Panc1 (cell line): ENCODE data around the gene SLX9. TPM values are rescaled to one million over a fixed set of nuclear protein-coding genes. Genes with fewer than 3 reads are reported as not detected.

ENCODE experiments used
- ATAC-seq: fragments of 200-7000 bp; cut with Tn5 transposase; 2 replicates; pipeline ENCODE4 v1.9.1; 2020; ENCODE audit warnings: mild to moderate bottlenecking, moderate library complexity
- BruUV-seq: library from RNA; stranded (reverse); fragments of 400-500 nt; replicated peaks from 2 replicates; lab custom pipeline; 2021; lab: Mats Ljungman, UMichigan
- CTCF ChIA-PET: fragments of 300-600 bp; sonication (Branson Sonifier 250); formaldehyde crosslinking; loops from one replicate; lab custom pipeline; 2022; ENCODE audit warnings: antibody characterized with exemption; lab: Charles Lee
- POLR2A ChIA-PET: fragments of 300-600 bp; sonication (Branson Sonifier 250); formaldehyde crosslinking; loops from one replicate; lab custom pipeline; 2022; ENCODE audit warnings: antibody characterized with exemption; lab: Charles Lee
- DNase-seq: peaks from one replicate; pipeline ENCODE4 v3.0.0-alpha.2; 2010; ENCODE audit warnings: low read depth, low spot score
- H3K27ac ChIP-seq: 2 replicates; pipeline ENCODE4 v1.5.1; 2011; ENCODE audit warnings: mild to moderate bottlenecking, low read length, inconsistent platforms
- H3K27me3 ChIP-seq: fragments of 200-500 bp; sonication (Bioruptor generic); 2 replicates; pipeline ENCODE4 v1.6.0; 2014; ENCODE audit warnings: low read length, inconsistent platforms; ENCODE audit not compliant: control insufficient read depth, insufficient read depth
- H3K36me3 ChIP-seq: fragments of 200-500 bp; sonication (Bioruptor generic); 2 replicates; pipeline ENCODE4 v1.5.1; 2014; ENCODE audit warnings: inconsistent platforms, mild to moderate bottlenecking, low read length, moderate library complexity; ENCODE audit not compliant: control insufficient read depth, insufficient read depth
- H3K4me1 ChIP-seq: 2 replicates; pipeline ENCODE4 v1.5.1; 2011; ENCODE audit warnings: inconsistent platforms, mild to moderate bottlenecking, low read length, moderate library complexity; ENCODE audit not compliant: control insufficient read depth, insufficient read depth
- H3K4me3 ChIP-seq, 2 experiments: 2 replicates each; pipeline ENCODE4 v1.5.1; 2011 to 2012; ENCODE audit warnings: low read depth in 2 of 2, low read length in 2 of 2, mild to moderate bottlenecking in 2 of 2, inconsistent platforms in 1 of 2, moderate library complexity in 1 of 2
- H3K9me3 ChIP-seq: fragments of 200-500 bp; sonication (Bioruptor generic); 2 replicates; pipeline ENCODE4 v1.5.1; 2014; ENCODE audit warnings: low read depth, mild to moderate bottlenecking, inconsistent platforms, low read length, moderate library complexity; ENCODE audit not compliant: control insufficient read depth, insufficient read depth
- POLR2AphosphoS5 ChIP-seq: IDR thresholded peaks from 2 replicates; pipeline ENCODE4 v1.6.1; 2012; ENCODE audit warnings: mild to moderate bottlenecking, low read depth, low read length, moderate library complexity
- REST ChIP-seq, 2 experiments: IDR thresholded peaks; 2 replicates each; pipeline ENCODE4 v1.6.1; 2011 to 2012; ENCODE audit warnings: low read depth in 2 of 2, control low read depth in 1 of 2, low read length in 1 of 2, mild to moderate bottlenecking in 1 of 2, moderate library complexity in 1 of 2; ENCODE audit not compliant: insufficient read depth in 1 of 2
- SIN3A ChIP-seq: IDR thresholded peaks from 2 replicates; pipeline ENCODE4 v1.6.1; 2012; ENCODE audit warnings: low read depth, mild to moderate bottlenecking, low read length, moderate library complexity, borderline replicate concordance; ENCODE audit not compliant: insufficient read depth
- TCF7L2 ChIP-seq: IDR thresholded peaks from 2 replicates; pipeline ENCODE4 v1.6.1; 2011; ENCODE audit warnings: mild to moderate bottlenecking, low read depth, low read length, inconsistent platforms
- in situ Hi-C: cut with HindIII; loops from 2 replicates; pipeline ENCODE4 v1.10.0; 2016; ENCODE audit warnings: low sequenced_read_pairs, low pct_unique_long_range_greater_than_20kb
- intact Hi-C: fragments of 100-400 bp; cut with micrococcal nuclease; formaldehyde crosslinking; loops from one replicate; pipeline ENCODE4 v1.10.0; 2022; ENCODE audit not compliant: unreplicated experiment
- total RNA-seq: library from RNA; stranded (reverse); gene quantifications from one replicate; pipeline ENCODE4 v1.2.1, GENCODE V29; 2021; ENCODE audit not compliant: unreplicated experiment

The SLX9 gene
- total RNA-seq, 1 experiment from 2014 or later = 50.9 TPM

DNA sequence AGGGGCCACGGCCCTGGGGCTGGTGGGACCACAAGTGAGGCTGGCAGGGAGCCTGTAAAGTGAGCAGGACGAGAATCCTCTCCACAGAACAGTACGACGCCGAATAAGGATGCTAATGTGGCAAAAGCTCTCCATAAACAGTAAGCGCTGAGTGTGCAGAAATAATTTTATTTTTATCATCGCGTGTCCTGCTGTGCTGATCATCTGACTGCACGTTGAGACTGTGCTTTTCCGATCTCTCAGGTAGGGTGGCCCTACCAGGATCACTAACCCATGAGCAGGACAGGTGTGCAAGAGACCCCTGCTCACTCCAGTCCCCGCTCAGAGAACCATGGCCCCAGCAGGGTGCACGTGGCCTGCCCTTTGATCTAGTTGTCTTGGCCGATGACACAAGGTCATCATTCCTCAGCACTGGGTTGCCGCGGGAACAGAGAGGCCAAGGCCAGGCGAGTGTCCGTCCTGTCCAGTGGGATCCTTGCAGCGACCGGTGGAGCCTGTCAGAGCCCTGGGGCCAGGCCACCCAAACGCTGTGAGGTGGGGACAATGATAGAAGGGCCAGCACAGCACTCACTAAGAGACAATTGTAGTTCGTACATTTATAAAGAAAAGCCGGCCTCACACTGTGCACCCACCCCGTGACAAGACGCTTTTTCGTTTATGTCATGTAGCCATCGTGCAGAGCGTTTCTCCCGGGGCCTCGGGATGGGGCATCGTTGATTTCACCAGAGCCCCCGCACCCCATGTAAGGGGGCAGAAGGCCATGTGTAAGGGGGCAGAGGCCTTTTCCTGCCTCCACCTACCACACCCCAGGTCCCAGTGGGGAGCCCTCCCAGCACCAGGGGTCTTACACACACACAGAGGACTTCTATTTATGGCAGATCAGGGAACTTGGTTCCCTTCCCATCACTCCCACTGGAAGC, 81.9 kb downstream of the SLX9 start:
- intact Hi-C loops = no loop called here
- no peaks in the 10 kb centered on the region for H3K9me3 ChIP-seq
- CTCF ChIA-PET = no interaction called here

DNA sequence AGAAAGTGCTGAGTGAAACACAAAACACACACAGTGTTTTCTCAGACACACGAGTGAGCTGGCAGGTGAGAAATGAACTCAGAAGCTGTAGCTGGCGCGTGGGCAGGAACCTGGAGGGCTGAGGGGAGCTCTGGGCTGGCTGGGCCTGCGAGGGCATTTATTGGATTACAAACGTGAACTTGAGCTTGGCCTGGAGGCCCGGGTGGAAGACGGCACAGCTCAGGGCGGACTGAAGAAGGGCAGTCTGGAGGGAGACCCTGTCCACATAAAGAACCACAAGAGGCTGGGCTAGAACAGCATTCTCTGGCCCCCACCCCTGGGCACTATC, 82.5 kb downstream of the SLX9 start:
- Histone ChIP-seq H3K27ac (no peak overlapping the region), H3K9me3 (no peaks in the 10 kb centered on the region), H3K36me3 (no peaks in the 10 kb centered on the region), H3K4me3 (no peak overlapping the region), H3K27me3 (no peaks in the 10 kb centered on the region), H3K4me1 (no peaks in the 10 kb centered on the region)
- ChIA-PET POLR2A (no interaction called here), CTCF (no interaction called here)
- in situ Hi-C loops = no loop called here
- ATAC-seq = no peak
- BruUV-seq = no TSS peak
- TF ChIP-seq REST (IDR thresholded peaks at IDR 0.05; ENCODE audit: insufficient read depth in 1 of 2, low read depth in 2 of 2, low read length in 1 of 2) (no peak), TCF7L2 (no peak), POLR2AphosphoS5 (no peak)
- no peak for DNase-seq
- intact Hi-C loops = no loop called here

More for the DNA sequence above, 81.9 kb downstream of the SLX9 start:
- Histone ChIP-seq H3K4me1 (no peaks in the 10 kb centered on the region), H3K36me3 (no peaks in the 10 kb centered on the region), H3K27ac (no peak overlapping the region), H3K4me3 (no peak overlapping the region), H3K27me3 (no peaks in the 10 kb centered on the region)
- in situ Hi-C loops = no loop called here
- ATAC-seq = no peak
- DNase-seq = no peak
- POLR2A ChIA-PET = no interaction called here
- no TSS peak for BruUV-seq
- TF ChIP-seq SIN3A = no peak
- TF ChIP-seq REST (IDR thresholded peaks at IDR 0.05; ENCODE audit: insufficient read depth in 1 of 2, low read depth in 2 of 2, low read length in 1 of 2) = no peak
- TF ChIP-seq TCF7L2 = peak; percentile 54; the same call in 1 of the 2 replicates
